AG08396 (cell line): ENCODE data around the gene FLVCR2.

Experiments used
- DNase-seq: peaks from one replicate; pipeline ENCODE4 v3.0.0; 2012; ENCODE audit warnings: low spot score, mixed read lengths

Gene FLVCR2

GRCh38 chr14:75578102-75578785 lies at the start of gene FLVCR2:
FLVCR2 (plus strand) TSS chr14:75578620; CDS start chr14:75578973, 353 bp downstream.
- peak; percentile 89 for DNase-seq

- DNase-seq = no peak
Measured at GRCh38 chr14:75531256-75531655, 47.2 kb upstream of the FLVCR2 start.

GRCh38 chr14:75531660-75532317 lies 46.6 kb upstream of the FLVCR2 start:
- no peak for DNase-seq

- DNase-seq = no peak
Measured at GRCh38 chr14:75533791-75534555, 44.4 kb upstream of the FLVCR2 start.

GRCh38 chr14:75535164-75535898 lies 43.1 kb upstream of the FLVCR2 start:
- no peak for DNase-seq

- DNase-seq = no peak
Measured at GRCh38 chr14:75537071-75537470, 41.3 kb upstream of the FLVCR2 start.

- DNase-seq = no peak
Measured at GRCh38 chr14:75539162-75539560, 39.3 kb upstream of the FLVCR2 start.

- DNase-seq = no peak
Measured at GRCh38 chr14:75539561-75540478, 38.6 kb upstream of the FLVCR2 start.

- DNase-seq = no peak
Measured at GRCh38 chr14:75540479-75540851, 38.0 kb upstream of the FLVCR2 start.

GRCh38 chr14:75542588-75543091 lies 35.8 kb upstream of the FLVCR2 start:
- peak; percentile 48 for DNase-seq

- no peak for DNase-seq
Measured at GRCh38 chr14:75543253-75543652, 35.2 kb upstream of the FLVCR2 start.

- no peak for DNase-seq
Measured at GRCh38 chr14:75543786-75544185, 34.6 kb upstream of the FLVCR2 start.

GRCh38 chr14:75545907-75546306 lies 32.5 kb upstream of the FLVCR2 start:
- DNase-seq = no peak

- DNase-seq = no peak
Measured at GRCh38 chr14:75547552-75548250, 30.7 kb upstream of the FLVCR2 start.

- no peak for DNase-seq
Measured at GRCh38 chr14:75548544-75548943, 29.9 kb upstream of the FLVCR2 start.

GRCh38 chr14:75549169-75549568 lies 29.3 kb upstream of the FLVCR2 start:
- DNase-seq = no peak

- no peak for DNase-seq
Measured at GRCh38 chr14:75551021-75551420, 27.4 kb upstream of the FLVCR2 start.

- DNase-seq = no peak
Measured at GRCh38 chr14:75553157-75553556, 25.3 kb upstream of the FLVCR2 start.

GRCh38 chr14:75553761-75554364 lies 24.6 kb upstream of the FLVCR2 start:
- DNase-seq = no peak

GRCh38 chr14:75554482-75554881 lies 23.9 kb upstream of the FLVCR2 start:
- DNase-seq = no peak
